GM12892 (cell line): ENCODE results near the gene FAM163B.

Source experiments
- DNase-seq: peaks from one replicate; pipeline ENCODE4 v3.0.0; 2011; ENCODE audit not compliant: insufficient read length
- FAIRE-seq: peaks from 2 replicates; lab custom pipeline; 2011; peaks lifted over from hg19 to GRCh38; lab: Jason Lieb, UNC
- POLR2A ChIP-seq: IDR thresholded peaks from 2 replicates; pipeline ENCODE4 v1.6.1; 2011; ENCODE audit warnings: low read depth, low read length, control low read depth
- POLR2AphosphoS5 ChIP-seq: IDR thresholded peaks from 2 replicates; pipeline ENCODE4 v1.6.1; 2011; ENCODE audit warnings: low read depth, low read length, control low read depth
- TAF1 ChIP-seq: IDR thresholded peaks from 2 replicates; pipeline ENCODE4 v1.6.1; 2011; ENCODE audit warnings: low read depth, mild to moderate bottlenecking, control low read depth, low read length, borderline replicate concordance

The FAM163B gene

GRCh38 chr9:133563291-133563796, 45.8 kb downstream of the FAM163B start:
- DNase-seq (no peak), FAIRE-seq (no peak)

GRCh38 chr9:133562611-133563290, 46.4 kb downstream of the FAM163B start:
- no peak for FAIRE-seq
- no peak for DNase-seq
- no peak for TF ChIP-seq POLR2A
- no peak for TF ChIP-seq TAF1
- no peak for TF ChIP-seq POLR2AphosphoS5

More at GRCh38 chr9:133563291-133563796, 45.8 kb downstream of the FAM163B start:
- TF ChIP-seq TAF1 = no peak
- no peak for TF ChIP-seq POLR2A
- TF ChIP-seq POLR2AphosphoS5 = no peak

GRCh38 chr9:133561976-133562554, 47.1 kb downstream of the FAM163B start:
- DNase-seq = no peak
- no peak for TF ChIP-seq POLR2AphosphoS5
- no peak for TF ChIP-seq POLR2A
- TF ChIP-seq TAF1 = no peak
- FAIRE-seq = no peak

GRCh38 chr9:133560944-133561343, 48.2 kb downstream of the FAM163B start:
- TF ChIP-seq POLR2A = no peak
- TF ChIP-seq POLR2AphosphoS5 = no peak
- no peak for TF ChIP-seq TAF1
- no peak for FAIRE-seq

GRCh38 chr9:133560311-133560710, 48.9 kb downstream of the FAM163B start:
- DNase-seq (no peak), FAIRE-seq (no peak)
- TF ChIP-seq POLR2AphosphoS5 (no peak), POLR2A (no peak), TAF1 (no peak)

More at GRCh38 chr9:133560944-133561343, 48.2 kb downstream of the FAM163B start:
- no peak for DNase-seq

- DNase-seq (peak; percentile 70), FAIRE-seq (peak; percentile 95)
- TF ChIP-seq POLR2A (peak; percentile 48; the same call in 1 of the 2 replicates), TAF1 (no peak)
Observed at GRCh38 chr9:133558191-133559126, 50.7 kb downstream of the FAM163B start.

GRCh38 chr9:133557581-133557980, 51.6 kb downstream of the FAM163B start:
- FAIRE-seq (no peak), DNase-seq (no peak)
- TF ChIP-seq POLR2AphosphoS5 = no peak
- no peak for TF ChIP-seq POLR2A
- TF ChIP-seq TAF1 = no peak

- FAIRE-seq = no peak
- TF ChIP-seq POLR2AphosphoS5 = no peak
- no peak for TF ChIP-seq TAF1
- TF ChIP-seq POLR2A = no peak
- no peak for DNase-seq
Observed at GRCh38 chr9:133556354-133556753, 52.8 kb downstream of the FAM163B start.

GRCh38 chr9:133554729-133555128, 54.5 kb downstream of the FAM163B start:
- no peak for DNase-seq
- TF ChIP-seq POLR2AphosphoS5 = no peak
- TF ChIP-seq POLR2A = no peak
- no peak for TF ChIP-seq TAF1
- no peak for FAIRE-seq

GRCh38 chr9:133553973-133554713, 55.0 kb downstream of the FAM163B start:
- DNase-seq = no peak
- TF ChIP-seq POLR2AphosphoS5 (no peak), TAF1 (no peak), POLR2A (no peak)
- no peak for FAIRE-seq

- FAIRE-seq = no peak
- no peak for DNase-seq
- TF ChIP-seq TAF1 (no peak), POLR2A (no peak), POLR2AphosphoS5 (no peak)
Observed at GRCh38 chr9:133553123-133553522, 56.1 kb downstream of the FAM163B start.

GRCh38 chr9:133552236-133552635, 57.0 kb downstream of the FAM163B start:
- DNase-seq (no peak), FAIRE-seq (no peak)
- TF ChIP-seq POLR2A = no peak
- no peak for TF ChIP-seq POLR2AphosphoS5
- TF ChIP-seq TAF1 = no peak
